Lower leg skin (tissue), 3 donors: ENCODE measurements around the gene ELK4.

Experiments used
- CTCF ChIP-seq, 3 donors: fragments of 450-650 bp; IDR thresholded peaks; one replicate each; pipeline ENCODE4 v1.5.1; 2016; ENCODE audit warnings: antibody characterized with exemption in 3 of 3, mild to moderate bottlenecking in 3 of 3, moderate library complexity in 2 of 3
- POLR2A ChIP-seq, 2 donors: fragments of 450-650 bp; IDR thresholded peaks; one replicate each; pipeline ENCODE4 v1.6.1; 2016 to 2017; ENCODE audit warnings: antibody characterized with exemption in 2 of 2, mild to moderate bottlenecking in 1 of 2, moderate library complexity in 1 of 2

GRCh38 chr1:205576011-205576410 is 55.8 kb downstream of the ELK4 start:
- TF ChIP-seq CTCF (IDR thresholded peaks at IDR 0.05), result no peak
- TF ChIP-seq POLR2A (IDR thresholded peaks at IDR 0.05), result no peak
